Panc1 (cell line): ENCODE measurements around the gene LRRC36.

ENCODE experiments used
- CTCF ChIP-seq: fragments of 450-650 bp; IDR thresholded peaks from 2 replicates; pipeline ENCODE4 v1.5.1; 2017; ENCODE audit warnings: mild to moderate bottlenecking
- POLR2AphosphoS5 ChIP-seq: IDR thresholded peaks from 2 replicates; pipeline ENCODE4 v1.6.1; 2012; ENCODE audit warnings: mild to moderate bottlenecking, low read depth, low read length, moderate library complexity
- TCF7L2 ChIP-seq: IDR thresholded peaks from 2 replicates; pipeline ENCODE4 v1.6.1; 2011; ENCODE audit warnings: mild to moderate bottlenecking, low read depth, low read length, inconsistent platforms

- TF ChIP-seq POLR2AphosphoS5 (no peak), CTCF (no peak), TCF7L2 (no peak)
Observed at GRCh38 chr16:67370661-67371060, 44.0 kb downstream of the LRRC36 start.
